CD4-positive, alpha-beta T cell treated with Interleukin-6 at 100 ng/mL for 8 hours (primary cell): Measurements from ENCODE around the gene RREB1.
"Not testable (repeated sequence)": the region's sequence is repeated elsewhere in the genome, so short reads cannot be mapped to it uniquely, and the experiment has no call there.

ENCODE experiments used
- DNase-seq: peaks from one replicate; pipeline ENCODE4 v3.0.0-alpha.2; 2020; ENCODE audit warnings: mixed read lengths, low spot score

The RREB1 gene

GRCh38 chr6:7145585-7145884 lies 37.8 kb downstream of the RREB1 start:
- DNase-seq, result no peak

GRCh38 chr6:7145885-7146828 lies 38.4 kb downstream of the RREB1 start:
- DNase-seq, result no peak

GRCh38 chr6:7147051-7147671 lies 39.4 kb downstream of the RREB1 start:
- no peak for DNase-seq

GRCh38 chr6:7148100-7148822 lies 40.5 kb downstream of the RREB1 start:
- DNase-seq, result no peak

GRCh38 chr6:7150381-7151064 lies 42.8 kb downstream of the RREB1 start:
- no peak for DNase-seq

- DNase-seq, result no peak
Measured at GRCh38 chr6:7151381-7151780, 43.6 kb downstream of the RREB1 start.

GRCh38 chr6:7152462-7152861 lies 44.7 kb downstream of the RREB1 start:
- no peak for DNase-seq

- DNase-seq, result no peak
Measured at GRCh38 chr6:7153789-7154188, 46.0 kb downstream of the RREB1 start.

- no peak for DNase-seq
Measured at GRCh38 chr6:7154341-7155139, 46.8 kb downstream of the RREB1 start.

- DNase-seq, result no peak
Measured at GRCh38 chr6:7155871-7156579, 48.3 kb downstream of the RREB1 start.

- no peak for DNase-seq
Measured at GRCh38 chr6:7156643-7157278, 49.0 kb downstream of the RREB1 start.

GRCh38 chr6:7157307-7157706 lies 49.5 kb downstream of the RREB1 start:
- DNase-seq, result not testable (repeated sequence)

- no peak for DNase-seq
Measured at GRCh38 chr6:7157752-7158616, 50.2 kb downstream of the RREB1 start.

- DNase-seq, result no peak
Measured at GRCh38 chr6:7159790-7160525, 52.2 kb downstream of the RREB1 start.

GRCh38 chr6:7161253-7161623 lies 53.5 kb downstream of the RREB1 start:
- DNase-seq, result no peak

- no peak for DNase-seq
Measured at GRCh38 chr6:7161845-7162244, 54.1 kb downstream of the RREB1 start.

GRCh38 chr6:7163661-7164071 lies 55.9 kb downstream of the RREB1 start:
- DNase-seq, result no peak

- DNase-seq, result no peak
Measured at GRCh38 chr6:7164536-7165001, 56.8 kb downstream of the RREB1 start.
